HCT116 (cell line): Measurements from ENCODE around the gene OR5J2. TPM values are rescaled to one million over a fixed set of nuclear protein-coding genes. Genes with fewer than 3 reads are reported as not detected.

Experiments used
- ATAC-seq: fragments of 200-7000 bp; cut with Tn5 transposase; 2 replicates; pipeline ENCODE4 v1.9.1; 2020; ENCODE audit warnings: mild to moderate bottlenecking, moderate library complexity
- BruUV-seq: library from RNA; stranded (reverse); fragments of 400-500 nt; replicated peaks from 2 replicates; lab custom pipeline; 2021; lab: Mats Ljungman, UMichigan
- CTCF ChIA-PET: fragments of 300-600 bp; sonication (Branson Sonifier 250); formaldehyde crosslinking; loops from one replicate; lab custom pipeline; 2021; ENCODE audit warnings: antibody characterized with exemption; lab: Charles Lee
- POLR2A ChIA-PET: fragments of 300-600, 350-600 bp; sonication (Branson Sonifier 250); formaldehyde crosslinking; loops from one replicate; lab custom pipeline; 2021; ENCODE audit warnings: antibody characterized with exemption; lab: Charles Lee
- RAD21 ChIA-PET, 2 experiments: fragments of 300-600 bp; sonication (Branson Sonifier 250); formaldehyde crosslinking; loops; one replicate each; lab custom pipeline; 2023; ENCODE audit warnings: low total read pairs in 2 of 2; ENCODE audit not compliant: uncharacterized antibody in 2 of 2, unreplicated experiment in 2 of 2, low non-redundant PET in 1 of 2; lab: Charles Lee
- DNase-seq: peaks from one replicate; pipeline ENCODE4 v3.0.0-alpha.2; 2010; ENCODE audit warnings: low read depth, low spot score
- H2AFZ ChIP-seq: fragments of 200-600 bp; shearing (Covaris generic), sonication (generic); 2 replicates; pipeline ENCODE4 v1.6.1; 2017; ENCODE audit warnings: low read depth, mixed run types, mixed read lengths, antibody characterized with exemption, low read length; ENCODE audit not compliant: poor library complexity, severe bottlenecking
- H3K27ac ChIP-seq: 2 replicates; pipeline ENCODE4 v1.5.1; 2012; ENCODE audit warnings: low read depth, low read length
- H3K27me3 ChIP-seq: fragments of 200-600 bp; sonication (generic); 2 replicates; pipeline ENCODE4 v1.6.1; 2016; ENCODE audit warnings: mixed run types, low read length, mixed read lengths; ENCODE audit not compliant: insufficient read depth
- H3K36me3 ChIP-seq, 2 experiments: fragments of 200-500 bp in 1 of 2; fragments of 200-600 bp in 1 of 2; sonication (Bioruptor generic) in 1 of 2; sonication (generic) in 1 of 2; 2 replicates each; pipeline versions ENCODE4 v1.5.1 to v1.6.1; 2014 to 2016; ENCODE audit warnings: low read length in 2 of 2, inconsistent platforms in 1 of 2, mixed read lengths in 1 of 2, mixed run types in 1 of 2; ENCODE audit not compliant: insufficient read depth in 2 of 2, control insufficient read depth in 1 of 2
- H3K4me1 ChIP-seq, 2 experiments: fragments of 200-600 bp in 1 of 2; sonication (generic) in 1 of 2; 2 replicates each; pipeline versions ENCODE4 v1.5.1 to v1.6.1; 2012 to 2017; ENCODE audit warnings: low read length in 2 of 2, inconsistent platforms in 1 of 2, mild to moderate bottlenecking in 1 of 2, mixed read lengths in 1 of 2, mixed run types in 1 of 2, moderate library complexity in 1 of 2; ENCODE audit not compliant: insufficient read depth in 2 of 2, control insufficient read depth in 1 of 2
- H3K4me2 ChIP-seq: fragments of 200-600 bp; sonication (generic); 2 replicates; pipeline ENCODE4 v1.6.1; 2017; ENCODE audit warnings: mixed run types, low read length, mixed read lengths
- H3K4me3 ChIP-seq, 2 experiments: fragments of 200-600 bp in 1 of 2; sonication (generic) in 1 of 2; replicated peaks in 1 of 2; 2 replicates each; pipeline ENCODE4 v1.5.1; 2011 to 2016; ENCODE audit warnings: low read length in 2 of 2, control low read depth in 1 of 2, low read depth in 1 of 2, mild to moderate bottlenecking in 1 of 2, mixed read lengths in 1 of 2, mixed run types in 1 of 2
- H3K79me2 ChIP-seq: fragments of 200-600 bp; sonication (generic); 2 replicates; pipeline ENCODE4 v1.6.1; 2017; ENCODE audit warnings: mild to moderate bottlenecking, mixed run types, low read length, moderate library complexity, mixed read lengths; ENCODE audit not compliant: insufficient read depth
- H3K9ac ChIP-seq: fragments of 200-600 bp; sonication (generic); 2 replicates; pipeline ENCODE4 v1.6.1; 2016; ENCODE audit warnings: low read length, mixed read lengths
- H3K9me2 ChIP-seq: fragments of 200-600 bp; sonication (generic), shearing (Covaris generic); 2 replicates; pipeline ENCODE4 v1.6.1; 2017; ENCODE audit warnings: mixed run types, mild to moderate bottlenecking, moderate library complexity; ENCODE audit not compliant: insufficient read depth
- H3K9me3 ChIP-seq, 2 experiments: fragments of 200-500 bp in 1 of 2; fragments of 200-600 bp in 1 of 2; sonication (Bioruptor generic) in 1 of 2; sonication (generic) in 1 of 2; 2 replicates each; pipeline ENCODE4 v1.6.1; 2014 to 2017; ENCODE audit warnings: low read length in 2 of 2, mixed read lengths in 2 of 2, inconsistent platforms in 1 of 2, low read depth in 1 of 2, mild to moderate bottlenecking in 1 of 2, mixed run types in 1 of 2, moderate library complexity in 1 of 2; ENCODE audit not compliant: control insufficient read depth in 1 of 2, insufficient read depth in 1 of 2
- H4K20me1 ChIP-seq: fragments of 200-600 bp; sonication (generic), shearing (Covaris generic); 2 replicates; pipeline ENCODE4 v1.6.1; 2017; ENCODE audit warnings: mixed run types, mild to moderate bottlenecking, moderate library complexity; ENCODE audit not compliant: insufficient read depth
- CBX3 ChIP-seq: IDR thresholded peaks from 2 replicates; pipeline ENCODE4 v1.6.1; 2012; ENCODE audit warnings: low read depth
- CEBPB ChIP-seq: IDR thresholded peaks from 2 replicates; pipeline ENCODE4 v1.6.1; 2012; ENCODE audit warnings: low read depth
- CTCF ChIP-seq, 3 experiments: fragments of 200-600 bp in 1 of 3; sonication (generic) in 1 of 3; IDR thresholded peaks in 2 of 3; conservative IDR thresholded peaks in 1 of 3; 2 replicates each; pipeline ENCODE4 v1.5.1; 2012 to 2017; ENCODE audit warnings: low read depth in 2 of 3, low read length in 2 of 3, antibody characterized with exemption in 1 of 3, borderline replicate concordance in 1 of 3, control low read depth in 1 of 3, mild to moderate bottlenecking in 1 of 3, mixed read lengths in 1 of 3, mixed run types in 1 of 3, moderate library complexity in 1 of 3; ENCODE audit not compliant: insufficient read depth in 1 of 3
- EGR1 ChIP-seq: IDR thresholded peaks from 2 replicates; pipeline ENCODE4 v1.6.1; 2012; ENCODE audit warnings: low read depth
- ELF1 ChIP-seq: IDR thresholded peaks from 2 replicates; pipeline ENCODE4 v1.6.1; 2012; ENCODE audit warnings: low read depth, borderline replicate concordance
- EZH2 ChIP-seq: fragments of 200-600 bp; sonication (generic); IDR thresholded peaks from 2 replicates; pipeline ENCODE4 v1.6.1; 2017; ENCODE audit warnings: antibody characterized with exemption, mixed run types
- FOSL1 ChIP-seq: IDR thresholded peaks from 2 replicates; pipeline ENCODE4 v1.6.1; 2012; ENCODE audit warnings: low read depth
- JUND ChIP-seq: IDR thresholded peaks from 2 replicates; pipeline ENCODE4 v1.6.1; 2012
- POLR2A ChIP-seq: IDR thresholded peaks from 2 replicates; pipeline ENCODE4 v1.7.0; 2011; ENCODE audit warnings: borderline replicate concordance; ENCODE audit not compliant: insufficient read depth, insufficient read length; ENCODE audit errors: extremely low read depth
- POLR2AphosphoS5 ChIP-seq: IDR thresholded peaks from 2 replicates; pipeline ENCODE4 v1.6.1; 2011; ENCODE audit warnings: mild to moderate bottlenecking, low read depth, low read length, moderate library complexity
- REST ChIP-seq: IDR thresholded peaks from 2 replicates; pipeline ENCODE4 v1.6.1; 2012; ENCODE audit warnings: low read depth
- SIN3A ChIP-seq: IDR thresholded peaks from 2 replicates; pipeline ENCODE4 v1.6.1; 2012; ENCODE audit warnings: low read depth
- SP1 ChIP-seq: IDR thresholded peaks from 2 replicates; pipeline ENCODE4 v1.6.1; 2012; ENCODE audit warnings: low read depth
- SRF ChIP-seq: IDR thresholded peaks from 2 replicates; pipeline ENCODE4 v1.6.1; 2012; ENCODE audit warnings: low read depth
- TCF7L2 ChIP-seq: IDR thresholded peaks from 2 replicates; pipeline ENCODE4 v1.7.0; 2011; ENCODE audit warnings: borderline replicate concordance, inconsistent platforms; ENCODE audit not compliant: insufficient read depth, insufficient read length; ENCODE audit errors: extremely low read depth
- YY1 ChIP-seq: IDR thresholded peaks from 2 replicates; pipeline ENCODE4 v1.6.1; 2011; ENCODE audit warnings: low read length, low read depth, moderate library complexity, mild to moderate bottlenecking; ENCODE audit not compliant: insufficient replicate concordance; ENCODE audit errors: extremely low read depth
- ZFX ChIP-seq: fragments of 450-650 bp; IDR thresholded peaks from 2 replicates; pipeline ENCODE4 v1.6.1; 2017
- ZNF274 ChIP-seq: fragments of 200-500 bp; sonication (Bioruptor generic); IDR thresholded peaks from 2 replicates; pipeline ENCODE4 v1.6.1; 2014; ENCODE audit warnings: mild to moderate bottlenecking, low read depth, low read length, inconsistent platforms
- intact Hi-C: fragments of 100-400 bp; cut with micrococcal nuclease; formaldehyde crosslinking; loops from 2 replicates; pipeline ENCODE4 v1.10.0; 2022
- total RNA-seq: library from RNA; stranded (reverse); gene quantifications from one replicate; pipeline ENCODE4 v1.2.1, GENCODE V29; 2021; ENCODE audit not compliant: unreplicated experiment
- TF ChIP-seq, protein P1 (sequence below): IDR thresholded peaks from 2 replicates; pipeline ENCODE4 v1.6.1; 2012
- TF ChIP-seq, protein P2 (sequence below): IDR thresholded peaks from 2 replicates; pipeline ENCODE4 v1.6.1; 2011; ENCODE audit warnings: mild to moderate bottlenecking, low read length, moderate library complexity; ENCODE audit not compliant: insufficient replicate concordance; ENCODE audit errors: extremely low read depth

Gene OR5J2
- total RNA-seq, 1 experiment from 2014 or later: not detected

DNA sequence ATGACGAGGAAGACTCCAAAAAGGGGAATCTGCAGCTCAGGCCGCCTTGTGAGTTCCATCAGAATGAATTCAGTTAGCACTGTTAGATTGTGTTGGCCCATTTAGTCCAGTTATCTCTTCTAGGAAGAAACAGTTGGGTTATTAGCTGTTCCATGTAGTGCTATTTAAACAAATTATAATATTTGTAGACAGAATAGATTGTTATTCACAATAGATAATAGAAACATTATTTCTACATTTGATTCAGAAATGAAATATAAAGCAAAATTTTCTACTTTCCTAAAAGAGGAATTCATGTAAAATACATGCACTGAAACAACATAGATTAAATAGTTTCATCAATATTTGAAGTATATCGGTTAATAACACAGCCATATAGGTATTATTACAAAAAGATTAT is 16.2 kb upstream of the OR5J2 start, which contains the start of gene OR8K5:
OR8K5 (minus strand) TSS at position 101 of the 400 bp plus-strand sequence; CDS start at position 101, 0 bp downstream.
- no peak within 1 kb of the TSS for H3K4me3 ChIP-seq
- TF ChIP-seq TCF7L2: no peak
- TF ChIP-seq SP1: no peak
- TF ChIP-seq FOSL1: no peak
- TF ChIP-seq POLR2AphosphoS5: no peak
- no peak for TF ChIP-seq CBX3
- TF ChIP-seq CTCF (IDR thresholded peaks at IDR 0.05 in 2 of 3, conservative IDR thresholded peaks at IDR 0.05 in 1 of 3; ENCODE audit: borderline replicate concordance in 1 of 3, insufficient read depth in 1 of 3, low read depth in 2 of 3, low read length in 2 of 3): no peak
- TF ChIP-seq EZH2: no peak
- TF ChIP-seq SIN3A: no peak
- TF ChIP-seq ZFX: no peak
- no peak for TF ChIP-seq REST
- no peak for TF ChIP-seq ZNF274
- TF ChIP-seq CEBPB: no peak
- no peak for TF ChIP-seq POLR2A
- TF ChIP-seq, protein P1, sequence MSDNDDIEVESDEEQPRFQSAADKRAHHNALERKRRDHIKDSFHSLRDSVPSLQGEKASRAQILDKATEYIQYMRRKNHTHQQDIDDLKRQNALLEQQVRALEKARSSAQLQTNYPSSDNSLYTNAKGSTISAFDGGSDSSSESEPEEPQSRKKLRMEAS: no peak
- no peak for TF ChIP-seq JUND
- TF ChIP-seq, protein P2, sequence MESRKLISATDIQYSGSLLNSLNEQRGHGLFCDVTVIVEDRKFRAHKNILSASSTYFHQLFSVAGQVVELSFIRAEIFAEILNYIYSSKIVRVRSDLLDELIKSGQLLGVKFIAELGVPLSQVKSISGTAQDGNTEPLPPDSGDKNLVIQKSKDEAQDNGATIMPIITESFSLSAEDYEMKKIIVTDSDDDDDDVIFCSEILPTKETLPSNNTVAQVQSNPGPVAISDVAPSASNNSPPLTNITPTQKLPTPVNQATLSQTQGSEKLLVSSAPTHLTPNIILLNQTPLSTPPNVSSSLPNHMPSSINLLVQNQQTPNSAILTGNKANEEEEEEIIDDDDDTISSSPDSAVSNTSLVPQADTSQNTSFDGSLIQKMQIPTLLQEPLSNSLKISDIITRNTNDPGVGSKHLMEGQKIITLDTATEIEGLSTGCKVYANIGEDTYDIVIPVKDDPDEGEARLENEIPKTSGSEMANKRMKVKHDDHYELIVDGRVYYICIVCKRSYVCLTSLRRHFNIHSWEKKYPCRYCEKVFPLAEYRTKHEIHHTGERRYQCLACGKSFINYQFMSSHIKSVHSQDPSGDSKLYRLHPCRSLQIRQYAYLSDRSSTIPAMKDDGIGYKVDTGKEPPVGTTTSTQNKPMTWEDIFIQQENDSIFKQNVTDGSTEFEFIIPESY: no peak
- no peak for TF ChIP-seq SRF
- TF ChIP-seq ELF1: no peak
- no peak for TF ChIP-seq YY1
- no peak for TF ChIP-seq EGR1
- BruUV-seq: no TSS peak
- ChIA-PET POLR2A (no interaction called here), RAD21 (no interaction called here), CTCF (no interaction called here)
- H3K27me3 ChIP-seq: no peaks in the 10 kb centered on the region
- intact Hi-C loops: no loop called here
- H4K20me1 ChIP-seq: no peaks in the 10 kb centered on the region
- H3K9me3 ChIP-seq: peaks cover 6 to 14% of the 10 kb centered on the region in 2 experiments; a peak in 2 of 4 replicates
- ATAC-seq (no peak), DNase-seq (no peak)
- H3K79me2 ChIP-seq: no peaks in the 10 kb centered on the region
- H3K9ac ChIP-seq: no peak within 1 kb of the TSS
- H3K4me1 ChIP-seq: no peaks in the 10 kb centered on the region
- H3K4me2 ChIP-seq: no peak within 1 kb of the TSS
- H3K27ac ChIP-seq: no peak within 1 kb of the TSS
- H3K36me3 ChIP-seq: no peaks in the 10 kb centered on the region
- no peaks in the 10 kb centered on the region for H3K9me2 ChIP-seq
- H2AFZ ChIP-seq: no peak within 1 kb of the TSS
